ENCODE results near the gene RAMP3. TPM values are rescaled to one million over a fixed set of nuclear protein-coding genes. Genes with fewer than 3 reads are reported as not detected.

The RAMP3 gene
- total RNA-seq, 1 experiment from 2014 or later: not detected

- Histone ChIP-seq H4K20me1 (ENCODE audit: low read length) (no peaks in the 10 kb centered on the region), H3K4me2 (ENCODE audit: low read length) (no peak overlapping the region), H3K9me3 (ENCODE audit: low read length) (no peaks in the 10 kb centered on the region), H3K9ac (ENCODE audit: low read length) (no peak overlapping the region), H3K4me3 (ENCODE audit: low read length) (no peak overlapping the region), H2AFZ (ENCODE audit: low read length) (no peak overlapping the region), H3K79me2 (ENCODE audit: low read length) (no peaks in the 10 kb centered on the region), H3K4me1 (ENCODE audit: insufficient read depth, low read length) (no peaks in the 10 kb centered on the region; the same call in 1 of the 2 replicates), H3K27ac (ENCODE audit: low read length) (no peak overlapping the region), H3K9me2 (replicated peaks; ENCODE audit: low read length) (no peaks in the 10 kb centered on the region), H3K27me3 (ENCODE audit: low read length) (no peaks in the 10 kb centered on the region), H3F3A (ENCODE audit: low read length, unreplicated experiment) (no peaks in the 10 kb centered on the region), H3K36me3 (ENCODE audit: low read depth, low read length) (no peaks in the 10 kb centered on the region)
- ChIA-PET POLR2A (ENCODE audit: unreplicated experiment) (no interaction called here), CTCF (no interaction called here)
- intact Hi-C loops (cut with micrococcal nuclease): no loop called here
- DNase-seq (no peak), ATAC-seq (no peak)
- TF ChIP-seq CTCF (conservative IDR thresholded peaks at IDR 0.05; ENCODE audit: low read depth, low read length): no peak
- no TSS peak for BruUV-seq (replicated peaks)
Measured at GRCh38 chr7:45131891-45132290, 25.7 kb upstream of the RAMP3 start.

- H3K9ac ChIP-seq (ENCODE audit: low read length): no peak overlapping the region
- ChIA-PET POLR2A (ENCODE audit: unreplicated experiment) (no interaction called here), CTCF (no interaction called here)
- intact Hi-C loops (cut with micrococcal nuclease): no loop called here
- ATAC-seq (no peak), DNase-seq (no peak)
- H2AFZ ChIP-seq (ENCODE audit: low read length): no peak overlapping the region
- no peak for TF ChIP-seq EZH2 (IDR thresholded peaks at IDR 0.05; ENCODE audit: low read length, unreplicated experiment)
- no peak for TF ChIP-seq EZH2phosphoT487 (IDR thresholded peaks at IDR 0.05; ENCODE audit: borderline replicate concordance, low read length)
- TF ChIP-seq CTCF (conservative IDR thresholded peaks at IDR 0.05; ENCODE audit: low read depth, low read length): no peak
- H3F3A ChIP-seq (ENCODE audit: low read length, unreplicated experiment): no peaks in the 10 kb centered on the region
- H3K4me1 ChIP-seq (ENCODE audit: insufficient read depth, low read length): no peaks in the 10 kb centered on the region; the same call in 1 of the 2 replicates
- no peaks in the 10 kb centered on the region for H3K36me3 ChIP-seq (ENCODE audit: low read depth, low read length)
- H3K27ac ChIP-seq (ENCODE audit: low read length): no peak overlapping the region
- no peaks in the 10 kb centered on the region for H3K27me3 ChIP-seq (ENCODE audit: low read length)
- no peaks in the 10 kb centered on the region for H3K79me2 ChIP-seq (ENCODE audit: low read length)
- H3K9me3 ChIP-seq (ENCODE audit: low read length): no peaks in the 10 kb centered on the region
- H3K4me3 ChIP-seq (ENCODE audit: low read length): no peak overlapping the region
- BruUV-seq (replicated peaks): no TSS peak
- no peaks in the 10 kb centered on the region for H4K20me1 ChIP-seq (ENCODE audit: low read length)
- H3K4me2 ChIP-seq (ENCODE audit: low read length): no peak overlapping the region
- H3K9me2 ChIP-seq (replicated peaks; ENCODE audit: low read length): no peaks in the 10 kb centered on the region
Measured at GRCh38 chr7:45132708-45133320, 24.8 kb upstream of the RAMP3 start.

GRCh38 chr7:45133352-45133751, 24.2 kb upstream of the RAMP3 start:
- H3K4me2 ChIP-seq (ENCODE audit: low read length): no peak overlapping the region
- no peaks in the 10 kb centered on the region for H3K79me2 ChIP-seq (ENCODE audit: low read length)
- ATAC-seq (no peak), DNase-seq (no peak)
- no peaks in the 10 kb centered on the region for H4K20me1 ChIP-seq (ENCODE audit: low read length)
- no peaks in the 10 kb centered on the region for H3K27me3 ChIP-seq (ENCODE audit: low read length)
- H2AFZ ChIP-seq (ENCODE audit: low read length): no peak overlapping the region
- no peak overlapping the region for H3K4me3 ChIP-seq (ENCODE audit: low read length)
- H3K9me3 ChIP-seq (ENCODE audit: low read length): no peaks in the 10 kb centered on the region
- intact Hi-C loops (cut with micrococcal nuclease): no loop called here
- no peak overlapping the region for H3K27ac ChIP-seq (ENCODE audit: low read length)
- no peak overlapping the region for H3K9ac ChIP-seq (ENCODE audit: low read length)
- BruUV-seq (replicated peaks): no TSS peak
- H3K4me1 ChIP-seq (ENCODE audit: insufficient read depth, low read length): no peaks in the 10 kb centered on the region; the same call in 1 of the 2 replicates
- POLR2A ChIA-PET (ENCODE audit: unreplicated experiment): no interaction called here
- CTCF ChIA-PET: no interaction called here
- TF ChIP-seq EZH2phosphoT487 (IDR thresholded peaks at IDR 0.05; ENCODE audit: borderline replicate concordance, low read length) (no peak), CTCF (conservative IDR thresholded peaks at IDR 0.05; ENCODE audit: low read depth, low read length) (no peak), EZH2 (IDR thresholded peaks at IDR 0.05; ENCODE audit: low read length, unreplicated experiment) (no peak)
- H3K36me3 ChIP-seq (ENCODE audit: low read depth, low read length): no peaks in the 10 kb centered on the region
- no peaks in the 10 kb centered on the region for H3K9me2 ChIP-seq (replicated peaks; ENCODE audit: low read length)
- H3F3A ChIP-seq (ENCODE audit: low read length, unreplicated experiment): no peaks in the 10 kb centered on the region
